Measurements from ENCODE around the gene KLHL29.

The KLHL29 gene

GRCh38 chr2:23687214-23687613 is 302.2 kb downstream of the KLHL29 start:
- Histone ChIP-seq H4K20me1 (ENCODE audit: insufficient read depth, low read length) (no peaks in the 10 kb centered on the region; the same call in 1 of the 2 replicates), H3K4me1 (ENCODE audit: insufficient read depth, low read length) (no peaks in the 10 kb centered on the region), H3K9me3 (ENCODE audit: insufficient read depth, low read length, severe bottlenecking) (no peaks in the 10 kb centered on the region), H3K4me3 (ENCODE audit: low read depth in 1 of 2, low read length in 2 of 2) (no peak overlapping the region), H3K79me2 (ENCODE audit: insufficient read depth, low read length) (no peaks in the 10 kb centered on the region), H3K4me2 (ENCODE audit: insufficient read depth, low read length) (no peak overlapping the region), H2AFZ (ENCODE audit: low read depth, low read length) (no peak overlapping the region), H3K36me3 (ENCODE audit: insufficient read depth, low read length) (no peaks in the 10 kb centered on the region), H3K9ac (ENCODE audit: low read depth, low read length) (no peak overlapping the region), H3K27me3 (ENCODE audit: insufficient read depth, low read length, poor library complexity) (no peaks in the 10 kb centered on the region), H3K27ac (ENCODE audit: low read length) (no peak overlapping the region)
- TF ChIP-seq EZH2 (IDR thresholded peaks at IDR 0.05; ENCODE audit: borderline replicate concordance, low read depth, low read length, severe bottlenecking): no peak
- TF ChIP-seq CTCF (IDR thresholded peaks at IDR 0.05; ENCODE audit: borderline replicate concordance, extremely low read depth, low read length, poor library complexity, severe bottlenecking): no peak
- ATAC-seq (ENCODE audit: insufficient read depth, low read depth): no peak
- DNase-seq: no peak

- Histone ChIP-seq H3K9me3 (ENCODE audit: insufficient read depth, low read length, severe bottlenecking) (no peaks in the 10 kb centered on the region), H3K4me2 (ENCODE audit: insufficient read depth, low read length) (no peak overlapping the region), H3K27ac (ENCODE audit: low read length) (no peak overlapping the region), H3K4me1 (ENCODE audit: insufficient read depth, low read length) (no peaks in the 10 kb centered on the region), H3K79me2 (ENCODE audit: insufficient read depth, low read length) (no peaks in the 10 kb centered on the region), H3K27me3 (ENCODE audit: insufficient read depth, low read length, poor library complexity) (no peaks in the 10 kb centered on the region), H3K9ac (ENCODE audit: low read depth, low read length) (no peak overlapping the region), H3K4me3 (ENCODE audit: low read depth in 1 of 2, low read length in 2 of 2) (no peak overlapping the region), H2AFZ (ENCODE audit: low read depth, low read length) (no peak overlapping the region), H4K20me1 (ENCODE audit: insufficient read depth, low read length) (no peaks in the 10 kb centered on the region; the same call in 1 of the 2 replicates), H3K36me3 (ENCODE audit: insufficient read depth, low read length) (no peaks in the 10 kb centered on the region)
- DNase-seq (no peak), ATAC-seq (ENCODE audit: insufficient read depth, low read depth) (no peak)
- TF ChIP-seq EZH2 (IDR thresholded peaks at IDR 0.05; ENCODE audit: borderline replicate concordance, low read depth, low read length, severe bottlenecking): no peak
Measured at GRCh38 chr2:23687713-23688112, 302.7 kb downstream of the KLHL29 start.

GRCh38 chr2:23688486-23689130 is 303.6 kb downstream of the KLHL29 start:
- Histone ChIP-seq H3K27me3 (ENCODE audit: insufficient read depth, low read length, poor library complexity) (no peaks in the 10 kb centered on the region), H3K9ac (ENCODE audit: low read depth, low read length) (no peak overlapping the region), H3K27ac (ENCODE audit: low read length) (no peak overlapping the region), H3K4me3 (ENCODE audit: low read depth in 1 of 2, low read length in 2 of 2) (no peak overlapping the region), H2AFZ (ENCODE audit: low read depth, low read length) (no peak overlapping the region), H3K4me2 (ENCODE audit: insufficient read depth, low read length) (no peak overlapping the region), H3K79me2 (ENCODE audit: insufficient read depth, low read length) (no peaks in the 10 kb centered on the region), H4K20me1 (ENCODE audit: insufficient read depth, low read length) (no peaks in the 10 kb centered on the region; the same call in 1 of the 2 replicates), H3K9me3 (ENCODE audit: insufficient read depth, low read length, severe bottlenecking) (no peaks in the 10 kb centered on the region), H3K36me3 (ENCODE audit: insufficient read depth, low read length) (no peaks in the 10 kb centered on the region), H3K4me1 (ENCODE audit: insufficient read depth, low read length) (no peaks in the 10 kb centered on the region)
- DNase-seq (no peak), ATAC-seq (ENCODE audit: insufficient read depth, low read depth) (no peak)
- no peak for TF ChIP-seq CTCF (IDR thresholded peaks at IDR 0.05; ENCODE audit: borderline replicate concordance, extremely low read depth, low read length, poor library complexity, severe bottlenecking)
- no peak for TF ChIP-seq EZH2 (IDR thresholded peaks at IDR 0.05; ENCODE audit: borderline replicate concordance, low read depth, low read length, severe bottlenecking)

- H3K36me3 ChIP-seq (ENCODE audit: insufficient read depth, low read length): no peaks in the 10 kb centered on the region
- H3K79me2 ChIP-seq (ENCODE audit: insufficient read depth, low read length): no peaks in the 10 kb centered on the region
- H2AFZ ChIP-seq (ENCODE audit: low read depth, low read length): no peak overlapping the region
- no peak overlapping the region for H3K27ac ChIP-seq (ENCODE audit: low read length)
- H4K20me1 ChIP-seq (ENCODE audit: insufficient read depth, low read length): no peaks in the 10 kb centered on the region; the same call in 1 of the 2 replicates
- no peak overlapping the region for H3K4me2 ChIP-seq (ENCODE audit: insufficient read depth, low read length)
- H3K4me1 ChIP-seq (ENCODE audit: insufficient read depth, low read length): no peaks in the 10 kb centered on the region
- no peak overlapping the region for H3K4me3 ChIP-seq (ENCODE audit: low read depth in 1 of 2, low read length in 2 of 2)
- ATAC-seq (ENCODE audit: insufficient read depth, low read depth): no peak
- H3K9ac ChIP-seq (ENCODE audit: low read depth, low read length): no peak overlapping the region
- TF ChIP-seq EZH2 (IDR thresholded peaks at IDR 0.05; ENCODE audit: borderline replicate concordance, low read depth, low read length, severe bottlenecking): no peak
- TF ChIP-seq CTCF (IDR thresholded peaks at IDR 0.05; ENCODE audit: borderline replicate concordance, extremely low read depth, low read length, poor library complexity, severe bottlenecking): no peak
- H3K9me3 ChIP-seq (ENCODE audit: insufficient read depth, low read length, severe bottlenecking): no peaks in the 10 kb centered on the region
- H3K27me3 ChIP-seq (ENCODE audit: insufficient read depth, low read length, poor library complexity): no peaks in the 10 kb centered on the region
- no peak for DNase-seq
Measured at GRCh38 chr2:23689131-23689700, 304.2 kb downstream of the KLHL29 start.

Data from DND-41 (cell line).